GM12878 (cell line): ENCODE data around the gene KANK4. TPM values are rescaled to one million over a fixed set of nuclear protein-coding genes. Genes with fewer than 3 reads are reported as not detected.
A peak's percentile ranks its signal among the peaks of the same experiment; 100 is the strongest.

ENCODE experiments used
- ATAC-seq: fragments of 200-7000 bp; cut with Tn5 transposase; 3 replicates; pipeline ENCODE4 v1.9.1; 2020; ENCODE audit warnings: mild to moderate bottlenecking, moderate library complexity
- BruUV-seq: library from RNA; stranded (reverse); fragments of 400-500 nt; replicated peaks from 2 replicates; lab custom pipeline; 2021; lab: Mats Ljungman, UMichigan
- CTCF ChIA-PET: fragments of 300-600 bp; sonication (Branson Sonifier 250); formaldehyde crosslinking; extraction: SDS; loops from one replicate; lab custom pipeline; 2021; ENCODE audit warnings: inconsistent platforms; lab: Yijun Ruan, JAX
- POLR2A ChIA-PET: fragments of 350-600 bp; formaldehyde crosslinking; extraction: SDS; loops from one replicate; lab custom pipeline; 2021; ENCODE audit warnings: inconsistent platforms; lab: Charles Lee
- RAD21 ChIA-PET: fragments of 300-600 bp; sonication (Branson Sonifier 250); formaldehyde crosslinking; loops from one replicate; lab custom pipeline; 2023; ENCODE audit warnings: antibody characterized with exemption; ENCODE audit not compliant: unreplicated experiment; lab: Charles Lee
- SMC1A ChIA-PET: fragments of 300-600 bp; sonication (Branson Sonifier 250); formaldehyde crosslinking; loops from one replicate; lab custom pipeline; 2023; ENCODE audit not compliant: unreplicated experiment, uncharacterized antibody; lab: Charles Lee
- DNase-seq: peaks from one replicate; pipeline ENCODE4 v3.0.0-alpha.2; 2011; ENCODE audit warnings: low read depth, low spot score
- FAIRE-seq: peaks from 3 replicates; lab custom pipeline; 2011; peaks lifted over from hg19 to GRCh38; lab: Jason Lieb, UNC
- H2AFZ ChIP-seq: 2 replicates; pipeline ENCODE4 v1.6.0; 2011; ENCODE audit warnings: low read depth, low read length, control low read depth; ENCODE audit not compliant: control insufficient read depth
- H3K27ac ChIP-seq: 2 replicates; pipeline ENCODE4 v1.5.1; 2011; ENCODE audit warnings: control low read depth; ENCODE audit not compliant: control insufficient read depth, insufficient read depth
- H3K27me3 ChIP-seq, 2 experiments: replicated peaks in 1 of 2; 2 replicates each; pipeline versions ENCODE4 v1.6.0 to v1.6.1; 2011; ENCODE audit warnings: low read length in 1 of 2; ENCODE audit not compliant: control insufficient read depth in 2 of 2, insufficient read depth in 2 of 2
- H3K36me3 ChIP-seq, 2 experiments: 2 replicates each; pipeline ENCODE4 v1.5.1; 2011; ENCODE audit warnings: low read length in 1 of 2; ENCODE audit not compliant: control insufficient read depth in 2 of 2, insufficient read depth in 2 of 2
- H3K4me1 ChIP-seq: 2 replicates; pipeline ENCODE4 v1.6.1; 2011; ENCODE audit warnings: mild to moderate bottlenecking, low read length, moderate library complexity, mixed read lengths; ENCODE audit not compliant: control insufficient read depth, insufficient read depth
- H3K4me2 ChIP-seq: 2 replicates; pipeline ENCODE4 v1.6.0; 2011; ENCODE audit warnings: control low read depth; ENCODE audit not compliant: control insufficient read depth, insufficient read depth
- H3K4me3 ChIP-seq: fragments of 200-600 bp; sonication (generic); 2 replicates; pipeline ENCODE4 v1.5.1; 2016
- H3K79me2 ChIP-seq: 2 replicates; pipeline ENCODE4 v1.6.0; 2011; ENCODE audit warnings: low read length; ENCODE audit not compliant: control insufficient read depth, insufficient read depth
- H3K9ac ChIP-seq: 2 replicates; pipeline ENCODE4 v1.8.0; 2011; ENCODE audit warnings: low read length, control low read depth, mixed read lengths; ENCODE audit not compliant: control insufficient read depth, insufficient read depth
- H3K9me3 ChIP-seq: replicated peaks from 3 replicates; pipeline ENCODE4 v1.5.1; 2011; ENCODE audit warnings: mild to moderate bottlenecking, low read length; ENCODE audit not compliant: control insufficient read depth, insufficient read depth
- H4K20me1 ChIP-seq: 2 replicates; pipeline ENCODE4 v1.6.0; 2011; ENCODE audit not compliant: control insufficient read depth, insufficient read depth
- BACH1 ChIP-seq: fragments of 450-650 bp; IDR thresholded peaks from 2 replicates; pipeline ENCODE4 v1.6.1; 2017; ENCODE audit warnings: mild to moderate bottlenecking, borderline replicate concordance
- MTA2 ChIP-seq: fragments of 450-650 bp; IDR thresholded peaks from 2 replicates; pipeline ENCODE4 v1.6.1; 2016; ENCODE audit warnings: low read depth, mild to moderate bottlenecking, moderate library complexity
- MXI1 ChIP-seq: fragments of 150-350 bp; IDR thresholded peaks from 2 replicates; pipeline ENCODE4 v1.6.1; 2011; ENCODE audit warnings: low read depth, mild to moderate bottlenecking, inconsistent platforms, low read length, improper control_type of control experiment
- MYB ChIP-seq: fragments of 150-350 bp; IDR thresholded peaks from 2 replicates; pipeline ENCODE4 v1.6.1; 2014; ENCODE audit warnings: mild to moderate bottlenecking, low read depth, low read length, borderline replicate concordance
- NFXL1 ChIP-seq: fragments of 450-650 bp; IDR thresholded peaks from 2 replicates; pipeline ENCODE4 v1.6.1; 2017; ENCODE audit warnings: antibody characterized with exemption, mild to moderate bottlenecking, borderline replicate concordance
- RAD21 ChIP-seq: IDR thresholded peaks from 2 replicates; pipeline ENCODE4 v1.6.1; 2011; ENCODE audit warnings: mild to moderate bottlenecking, low read depth, low read length, moderate library complexity; ENCODE audit not compliant: insufficient read depth
- WGBS: methylation state at CpG from one replicate; pipeline ENCODE4 v1.1.6; 2016; ENCODE audit warnings: low lambda C conversion rate; ENCODE audit not compliant: insufficient replicate concordance, insufficient coverage; ENCODE audit errors: missing lambda C conversion rate; 5-methylcytosine and 5-hydroxymethylcytosine counted together
- in situ Hi-C: fragments of 300-500 bp; cut with MboI; formaldehyde crosslinking; loops from 9 replicates; pipeline ENCODE4 v1.14.3; 2018; ENCODE audit warnings: mixed read lengths
- intact Hi-C: fragments of 100-400 bp; cut with micrococcal nuclease; formaldehyde crosslinking; loops from one replicate; pipeline ENCODE4 v1.14.2; 2022; ENCODE audit not compliant: unreplicated experiment
- polyA plus RNA-seq, 11 experiments: library from polyadenylated mRNA; depleted of rRNA in 4 of 11; unstranded in 6 of 11; stranded (reverse) in 5 of 11; fragments of >200 nt; fragmentation: Nextera tagmentation in 4 of 11; fragmentation: Illumina TruSeq in 1 of 11; extraction: Ambion mirVana in 4 of 11; extraction: Trizol in 1 of 11; gene quantifications; 1 replicate in 1 of 11; 2 replicates in 10 of 11; pipeline versions ENCODE4 v1.2.1 to v1.2.3, GENCODE V29; 2011 to 2016; ENCODE audit warnings: inconsistent platforms in 2 of 11, missing spikeins in 2 of 11, low read depth in 1 of 11
- total RNA-seq, 4 experiments: library from RNA; depleted of rRNA in 3 of 4; stranded (reverse); fragments of >200 nt in 3 of 4; fragmentation: Illumina TruSeq in 1 of 4; extraction: Trizol in 1 of 4; gene quantifications; 2 replicates each; pipeline versions ENCODE4 v1.2.1 to v1.2.3, GENCODE V29; 2013 to 2021
- TF ChIP-seq, protein P1 (sequence below): IDR thresholded peaks from 2 replicates; pipeline ENCODE4 v1.6.1; 2012; ENCODE audit warnings: low read depth, low read length, improper control_type of control experiment
- TF ChIP-seq, protein P2 (sequence below), 3 experiments: IDR thresholded peaks in 2 of 3; conservative IDR thresholded peaks in 1 of 3; 2 replicates each; pipeline ENCODE4 v1.5.1; 2011; ENCODE audit warnings: low read depth in 3 of 3, low read length in 3 of 3, mild to moderate bottlenecking in 3 of 3, control low read depth in 2 of 3, moderate library complexity in 2 of 3, inconsistent platforms in 1 of 3, mixed read lengths in 1 of 3; ENCODE audit not compliant: control insufficient read depth in 2 of 3, insufficient read depth in 1 of 3; ENCODE audit errors: extremely low read depth in 1 of 3

The KANK4 gene
- total and polyA plus RNA-seq, 10 of the 15 experiments (the other 5 are each of a cell fraction or from before 2014, with no cell fraction given) = not detected

DNA sequence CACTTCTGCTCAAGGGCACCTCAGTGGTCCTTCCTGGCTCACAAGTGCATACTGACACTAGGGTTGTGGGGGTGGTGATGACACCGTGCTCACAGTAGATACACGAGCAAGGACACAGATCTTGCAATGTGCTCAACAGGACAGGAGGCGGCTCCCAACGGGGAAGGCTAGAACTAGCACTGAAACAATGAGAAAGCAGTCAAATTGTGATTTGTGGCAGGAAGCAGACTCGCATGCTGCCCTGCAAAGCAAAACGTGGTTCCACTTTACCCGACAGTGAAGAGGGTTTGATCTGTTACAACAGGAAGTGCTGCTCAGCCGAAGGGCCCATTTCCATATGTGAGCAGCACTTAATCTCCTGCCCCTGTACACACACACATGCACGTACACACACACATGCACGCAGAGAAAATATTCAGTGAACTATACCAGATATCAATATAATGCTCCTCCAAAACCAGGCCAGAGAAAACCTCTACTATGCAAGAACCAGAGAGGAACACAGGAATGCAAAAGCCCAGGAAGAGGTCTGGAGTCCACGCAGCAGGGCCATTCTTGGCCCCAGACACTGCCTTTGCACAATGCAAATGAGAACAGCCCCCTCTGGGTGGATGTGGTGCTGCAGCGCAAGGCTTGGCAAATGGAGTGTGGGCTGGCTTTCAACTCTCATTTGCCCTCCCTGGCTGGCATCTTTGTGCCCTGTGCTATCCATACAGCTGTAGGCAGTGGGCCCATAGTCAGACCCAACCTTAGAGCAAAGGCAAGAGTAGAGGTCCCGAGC is 47.1 kb downstream of the KANK4 start (continued):
- TF ChIP-seq, protein P1, sequence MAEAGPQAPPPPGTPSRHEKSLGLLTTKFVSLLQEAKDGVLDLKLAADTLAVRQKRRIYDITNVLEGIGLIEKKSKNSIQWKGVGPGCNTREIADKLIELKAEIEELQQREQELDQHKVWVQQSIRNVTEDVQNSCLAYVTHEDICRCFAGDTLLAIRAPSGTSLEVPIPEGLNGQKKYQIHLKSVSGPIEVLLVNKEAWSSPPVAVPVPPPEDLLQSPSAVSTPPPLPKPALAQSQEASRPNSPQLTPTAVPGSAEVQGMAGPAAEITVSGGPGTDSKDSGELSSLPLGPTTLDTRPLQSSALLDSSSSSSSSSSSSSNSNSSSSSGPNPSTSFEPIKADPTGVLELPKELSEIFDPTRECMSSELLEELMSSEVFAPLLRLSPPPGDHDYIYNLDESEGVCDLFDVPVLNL = no peak
- TF ChIP-seq, protein P2, sequence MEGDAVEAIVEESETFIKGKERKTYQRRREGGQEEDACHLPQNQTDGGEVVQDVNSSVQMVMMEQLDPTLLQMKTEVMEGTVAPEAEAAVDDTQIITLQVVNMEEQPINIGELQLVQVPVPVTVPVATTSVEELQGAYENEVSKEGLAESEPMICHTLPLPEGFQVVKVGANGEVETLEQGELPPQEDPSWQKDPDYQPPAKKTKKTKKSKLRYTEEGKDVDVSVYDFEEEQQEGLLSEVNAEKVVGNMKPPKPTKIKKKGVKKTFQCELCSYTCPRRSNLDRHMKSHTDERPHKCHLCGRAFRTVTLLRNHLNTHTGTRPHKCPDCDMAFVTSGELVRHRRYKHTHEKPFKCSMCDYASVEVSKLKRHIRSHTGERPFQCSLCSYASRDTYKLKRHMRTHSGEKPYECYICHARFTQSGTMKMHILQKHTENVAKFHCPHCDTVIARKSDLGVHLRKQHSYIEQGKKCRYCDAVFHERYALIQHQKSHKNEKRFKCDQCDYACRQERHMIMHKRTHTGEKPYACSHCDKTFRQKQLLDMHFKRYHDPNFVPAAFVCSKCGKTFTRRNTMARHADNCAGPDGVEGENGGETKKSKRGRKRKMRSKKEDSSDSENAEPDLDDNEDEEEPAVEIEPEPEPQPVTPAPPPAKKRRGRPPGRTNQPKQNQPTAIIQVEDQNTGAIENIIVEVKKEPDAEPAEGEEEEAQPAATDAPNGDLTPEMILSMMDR (IDR thresholded peaks at IDR 0.05 in 2 of 3, conservative IDR thresholded peaks at IDR 0.05 in 1 of 3; ENCODE audit: control insufficient read depth in 2 of 3, extremely low read depth in 1 of 3, insufficient read depth in 1 of 3, low read depth in 3 of 3, low read length in 3 of 3) = peak in 1 of 3 experiments; percentile 24; a peak in 1 of 6 replicates

DNA sequence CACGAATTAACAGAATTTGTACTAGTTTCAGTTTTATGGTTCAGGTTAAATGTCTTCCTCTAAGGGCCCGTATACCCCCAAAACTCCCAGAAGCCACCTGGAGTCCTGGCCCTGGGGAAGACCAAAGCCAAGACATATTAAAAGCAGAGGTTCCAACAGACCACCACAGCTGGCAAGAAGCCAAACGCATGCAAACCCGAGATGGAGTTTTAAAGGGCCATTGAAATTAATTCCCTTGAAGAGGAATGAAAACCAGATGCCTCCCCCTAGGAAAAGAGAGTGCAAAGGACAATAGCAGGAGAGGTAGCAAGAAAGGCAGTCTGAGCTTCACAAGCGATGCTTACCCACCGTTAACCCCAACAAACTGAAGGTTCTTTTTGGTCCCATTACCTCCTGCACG is 48.1 kb downstream of the KANK4 start:
- Histone ChIP-seq H3K4me2 (no peak overlapping the region), H3K36me3 (no peaks in the 10 kb centered on the region), H3K4me1 (peaks cover 5% of the 10 kb centered on the region; the same call in 1 of the 2 replicates), H3K9ac (no peak overlapping the region), H3K9me3 (no peaks in the 10 kb centered on the region), H3K4me3 (no peak overlapping the region), H3K27me3 (no peaks in the 10 kb centered on the region; a peak in 1 of 4 replicates), H2AFZ (no peak overlapping the region), H3K27ac (no peak overlapping the region), H3K79me2 (no peaks in the 10 kb centered on the region), H4K20me1 (no peaks in the 10 kb centered on the region)
- TF ChIP-seq MXI1 (no peak), NFXL1 (no peak), MYB (no peak), RAD21 (no peak), BACH1 (no peak), MTA2 (no peak)
- BruUV-seq = no TSS peak
- ATAC-seq (no peak), DNase-seq (no peak), FAIRE-seq (no peak)
- ChIA-PET POLR2A (no interaction called here), CTCF (no interaction called here), SMC1A (interaction anchor here (0.9 kb wide), 1 partner anchor 11 kb away, joined by 3 read pairs; no protein-coding TSS in a partner anchor), RAD21 (no interaction called here)
- intact Hi-C loops (no loop called here), in situ Hi-C loops (no loop called here)
- WGBS = 64% methylated on average over 7 of the region's 7 CpGs
